ENCODE data around the gene LGI1.

The LGI1 gene

GRCh38 chr10:93799155-93799708 lies 41.5 kb downstream of the LGI1 start:
- Histone ChIP-seq H3K27ac (no peak overlapping the region), H3K9me3 (no peaks in the 10 kb centered on the region), H3K36me3 (no peaks in the 10 kb centered on the region), H3K4me1 (ENCODE audit: control insufficient read depth in 1 of 2, insufficient read depth in 1 of 2, low read depth in 1 of 2, low read length in 1 of 2) (no peaks in the 10 kb centered on the region), H3K4me3 (ENCODE audit: low read depth in 1 of 2, low read length in 1 of 2) (no peak overlapping the region), H3K27me3 (peaks cover 15% of the 10 kb centered on the region)
- no peak for TF ChIP-seq CTCF (IDR thresholded peaks at IDR 0.05)

- Histone ChIP-seq H3K27me3 (peaks cover 49% of the 10 kb centered on the region), H3K9me3 (no peaks in the 10 kb centered on the region), H3K27ac (no peak overlapping the region), H3K4me3 (ENCODE audit: low read depth in 1 of 2, low read length in 1 of 2) (no peak overlapping the region), H3K36me3 (no peaks in the 10 kb centered on the region), H3K4me1 (ENCODE audit: control insufficient read depth in 1 of 2, insufficient read depth in 1 of 2, low read depth in 1 of 2, low read length in 1 of 2) (no peaks in the 10 kb centered on the region)
- no peak for TF ChIP-seq CTCF (IDR thresholded peaks at IDR 0.05)
Observed at GRCh38 chr10:93804200-93804599, 46.5 kb downstream of the LGI1 start.

DNA sequence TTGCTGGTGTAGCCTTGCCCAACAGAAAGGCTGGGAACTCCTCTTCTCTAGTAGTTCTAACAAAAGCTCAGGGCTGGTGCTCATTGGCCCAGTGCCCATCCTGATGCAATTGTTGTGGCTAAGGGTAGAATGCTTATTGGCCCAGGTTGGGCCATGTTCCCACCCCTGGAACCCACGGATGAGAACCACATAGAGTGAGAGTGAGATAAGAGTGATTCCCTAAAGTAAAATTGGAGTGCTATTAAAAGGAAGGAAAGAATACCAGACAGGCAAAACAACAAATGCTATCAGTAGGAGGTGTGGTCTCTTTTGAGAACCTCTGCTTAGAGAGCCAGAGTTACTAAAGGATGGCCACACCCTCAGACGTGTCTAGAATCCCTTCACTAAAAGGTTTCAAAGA lies 49.2 kb downstream of the LGI1 start:
- Histone ChIP-seq H3K27ac (no peak overlapping the region), H3K27me3 (peaks cover 49% of the 10 kb centered on the region), H3K9me3 (no peaks in the 10 kb centered on the region), H3K4me3 (ENCODE audit: low read depth in 1 of 2, low read length in 1 of 2) (no peak overlapping the region), H3K4me1 (ENCODE audit: control insufficient read depth in 1 of 2, insufficient read depth in 1 of 2, low read depth in 1 of 2, low read length in 1 of 2) (no peaks in the 10 kb centered on the region), H3K36me3 (no peaks in the 10 kb centered on the region)
- no peak for TF ChIP-seq CTCF (IDR thresholded peaks at IDR 0.05)

GRCh38 chr10:93807371-93807770 lies 49.6 kb downstream of the LGI1 start:
- no peaks in the 10 kb centered on the region for H3K9me3 ChIP-seq
- no peak overlapping the region for H3K4me3 ChIP-seq (ENCODE audit: low read depth in 1 of 2, low read length in 1 of 2)
- TF ChIP-seq CTCF (IDR thresholded peaks at IDR 0.05): no peak
- peaks cover 49% of the 10 kb centered on the region for H3K27me3 ChIP-seq
- H3K27ac ChIP-seq: no peak overlapping the region
- no peaks in the 10 kb centered on the region for H3K36me3 ChIP-seq
- no peaks in the 10 kb centered on the region for H3K4me1 ChIP-seq (ENCODE audit: control insufficient read depth in 1 of 2, insufficient read depth in 1 of 2, low read depth in 1 of 2, low read length in 1 of 2)

DNA sequence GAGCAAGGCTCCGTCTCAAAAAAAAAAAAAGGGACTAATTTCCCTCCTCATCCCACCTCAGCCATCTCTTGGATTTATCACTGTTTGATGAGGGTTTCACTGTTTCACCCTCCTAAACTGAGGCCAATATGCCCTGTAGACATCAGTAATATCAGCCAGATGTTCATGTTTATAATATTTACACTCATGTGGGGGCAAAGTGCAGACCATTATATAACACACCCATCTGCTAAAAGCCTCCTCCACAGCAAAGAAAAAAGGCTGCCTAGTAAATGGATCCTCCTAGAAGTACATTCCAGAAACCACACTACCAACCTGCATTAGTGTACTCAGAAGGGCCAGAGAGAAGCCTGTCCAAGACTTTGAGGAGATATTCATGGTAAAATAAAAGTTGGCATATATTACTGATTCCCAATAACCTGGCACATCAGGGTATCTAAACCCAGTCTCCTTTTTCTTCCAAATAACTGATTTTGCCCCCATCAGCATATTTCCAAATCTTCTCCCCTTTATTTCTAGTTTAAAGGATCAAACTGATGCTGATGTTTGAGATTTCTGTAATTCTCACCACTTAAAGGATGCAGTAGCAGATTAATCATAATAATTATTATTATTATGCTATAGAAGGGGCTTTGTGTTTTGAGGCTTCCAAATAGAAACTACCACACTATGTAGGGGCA lies 55.1 kb downstream of the LGI1 start:
- Histone ChIP-seq H3K27ac (no peak overlapping the region), H3K4me1 (ENCODE audit: control insufficient read depth in 1 of 2, insufficient read depth in 1 of 2, low read depth in 1 of 2, low read length in 1 of 2) (no peaks in the 10 kb centered on the region), H3K36me3 (no peaks in the 10 kb centered on the region), H3K27me3 (peaks cover 40% of the 10 kb centered on the region), H3K4me3 (ENCODE audit: low read depth in 1 of 2, low read length in 1 of 2) (no peak overlapping the region), H3K9me3 (no peaks in the 10 kb centered on the region)
- TF ChIP-seq CTCF (IDR thresholded peaks at IDR 0.05): no peak

Measured in neutrophil (primary cell).